ENCODE measurements around the gene NDUFB7. TPM values are rescaled to one million over a fixed set of nuclear protein-coding genes. Genes with fewer than 3 reads are reported as not detected.

The NDUFB7 gene
- total RNA-seq, 2 experiments from 2014 or later, result 141 to 282 TPM

GRCh38 chr19:14516746-14517438, 55.0 kb downstream of the NDUFB7 start:
- intact Hi-C loops (cut with micrococcal nuclease; ENCODE audit: unreplicated experiment), result loop anchor here (5.0 kb wide), 1 partner anchor 40 kb away; no protein-coding TSS in a partner anchor
- POLR2A ChIA-PET, result interaction anchor here (1.6 kb wide), 1 partner anchor 13 kb away, joined by 5 read pairs; no protein-coding TSS in a partner anchor
- peaks cover 35% of the 10 kb centered on the region for H3K79me2 ChIP-seq (ENCODE audit: insufficient read depth, low read depth, low read length)
- CTCF ChIA-PET (ENCODE audit: unreplicated experiment), result no interaction called here
- peaks cover 45% of the 10 kb centered on the region for H3K4me1 ChIP-seq (ENCODE audit: insufficient read depth, low read length, poor library complexity, severe bottlenecking)
- H3K9me2 ChIP-seq (ENCODE audit: insufficient read depth, low read length), result no peaks in the 10 kb centered on the region
- peaks cover 17% of the 10 kb centered on the region for H4K20me1 ChIP-seq (ENCODE audit: insufficient read depth, low read length)
- H3K4me2 ChIP-seq (ENCODE audit: low read length), result peak overlapping the region; percentile 99
- peak overlapping the region; percentile 93 for H3K4me3 ChIP-seq (ENCODE audit: low read depth, low read length, poor library complexity, severe bottlenecking)
- DNase-seq (ENCODE audit: low spot score), result peak; percentile 26
- no peak for TF ChIP-seq EZH2phosphoT487 (IDR thresholded peaks at IDR 0.05; ENCODE audit: borderline replicate concordance, low read depth, low read length)
- TF ChIP-seq CTCF (conservative IDR thresholded peaks at IDR 0.05; ENCODE audit: low read length), result no peak
- peak overlapping the region; percentile 69 for H3K27ac ChIP-seq (ENCODE audit: low read depth, low read length, poor library complexity, severe bottlenecking)
- H3K36me3 ChIP-seq (ENCODE audit: insufficient read depth, low read length), result peaks cover 50% of the 10 kb centered on the region
- no TSS peak for BruUV-seq (replicated peaks)
- no peak overlapping the region for H2AFZ ChIP-seq (ENCODE audit: low read length)
- H3K9me3 ChIP-seq (ENCODE audit: low read length), result no peaks in the 10 kb centered on the region

Small RNA genes within 50 kb of the gene (microRNA-seq; reads per million reads assigned to microRNA genes)
- gene MIR639 (ENCODE audit: borderline replicate concordance), result 6.1 reads per million

Small RNA genes within 50 kb of the gene (small RNA-seq; reads per million reads assigned to genes)
- gene RN7SL842P, result not detected

Other genes starting within 250 kb of the NDUFB7 start
- 12.5 and 13.8 TPM in 2 replicates for gene ADGRE5, start 190.6 kb downstream of the NDUFB7 start, total RNA-seq (2014; rRNA removed; shearing (Covaris generic))
- gene ADGRE5, start 190.6 kb downstream of the NDUFB7 start, total RNA-seq (2022), result 47.5 and 48.7 TPM in 2 replicates
- 425 and 474 TPM in 2 replicates for gene DDX39A, start 152.7 kb downstream of the NDUFB7 start, total RNA-seq (2014; rRNA removed; shearing (Covaris generic))
- gene DDX39A, start 152.7 kb downstream of the NDUFB7 start, total RNA-seq (2022), result 294 and 316 TPM in 2 replicates
- 117 and 125 TPM in 2 replicates for gene PKN1, start 138.8 kb downstream of the NDUFB7 start, total RNA-seq (2014; rRNA removed; shearing (Covaris generic))
- 233 and 246 TPM in 2 replicates for gene PKN1, start 138.8 kb downstream of the NDUFB7 start, total RNA-seq (2022)
- not detected in 2 replicates for gene PTGER1, start 96.7 kb downstream of the NDUFB7 start, total RNA-seq (2014; rRNA removed; shearing (Covaris generic))
- 0.23 TPM in 1 of 2 replicates, not detected in the other for gene PTGER1, start 96.7 kb downstream of the NDUFB7 start, total RNA-seq (2022)
- 18.5 and 26.9 TPM in 2 replicates for gene GIPC1, start 75.9 kb downstream of the NDUFB7 start, total RNA-seq (2014; rRNA removed; shearing (Covaris generic))
- 37.6 and 38.3 TPM in 2 replicates for gene GIPC1, start 75.9 kb downstream of the NDUFB7 start, total RNA-seq (2022)
- 62.9 and 76.7 TPM in 2 replicates for gene DNAJB1, start 53.7 kb downstream of the NDUFB7 start, total RNA-seq (2014; rRNA removed; shearing (Covaris generic))
- gene DNAJB1, start 53.7 kb downstream of the NDUFB7 start, total RNA-seq (2022), result 51.7 and 63.7 TPM in 2 replicates
- gene TECR, start 42.5 kb downstream of the NDUFB7 start, total RNA-seq (2014; rRNA removed; shearing (Covaris generic)), result 52.3 and 81.4 TPM in 2 replicates
- 128 and 130 TPM in 2 replicates for gene TECR, start 42.5 kb downstream of the NDUFB7 start, total RNA-seq (2022)
- 45.7 and 51.1 TPM in 2 replicates for gene CLEC17A, start 11.0 kb upstream of the NDUFB7 start, total RNA-seq (2014; rRNA removed; shearing (Covaris generic))
- gene CLEC17A, start 11.0 kb upstream of the NDUFB7 start, total RNA-seq (2022), result 22.5 and 27.4 TPM in 2 replicates
- not detected in 2 replicates for gene ADGRE3, start 102.8 kb upstream of the NDUFB7 start, total RNA-seq (2014; rRNA removed; shearing (Covaris generic))
- gene ADGRE3, start 102.8 kb upstream of the NDUFB7 start, total RNA-seq (2022), result not detected in 2 replicates
- gene ZNF333, start 118.0 kb upstream of the NDUFB7 start, total RNA-seq (2014; rRNA removed; shearing (Covaris generic)), result 26.1 and 27.3 TPM in 2 replicates
- gene ZNF333, start 118.0 kb upstream of the NDUFB7 start, total RNA-seq (2022), result 25.0 and 30.8 TPM in 2 replicates
- not detected in 2 replicates for gene ADGRE2, start 206.5 kb upstream of the NDUFB7 start, total RNA-seq (2014; rRNA removed; shearing (Covaris generic))
- gene ADGRE2, start 206.5 kb upstream of the NDUFB7 start, total RNA-seq (2022), result 0.11 TPM in 1 of 2 replicates, not detected in the other